ENCODE data around the gene ECI2.

ECI2 gene

GRCh38 chr6:4163408-4164116 lies 28.2 kb upstream of the ECI2 start:
- TF ChIP-seq CTCF (IDR thresholded peaks at IDR 0.05; ENCODE audit: insufficient read depth, low read depth, low read length, missing control alignments): no peak
- DNase-seq (ENCODE audit: low read depth): no peak
- H3K4me3 ChIP-seq (ENCODE audit: low read length): no peak overlapping the region

- no peak overlapping the region for H3K4me3 ChIP-seq (ENCODE audit: low read length)
- DNase-seq (ENCODE audit: low read depth): no peak
- no peak for TF ChIP-seq CTCF (IDR thresholded peaks at IDR 0.05; ENCODE audit: insufficient read depth, low read depth, low read length, missing control alignments)
These were observed 27.0 kb upstream of the ECI2 start for GRCh38 chr6:4162370-4162769.

- no peak for DNase-seq (ENCODE audit: low read depth)
- no peak overlapping the region for H3K4me3 ChIP-seq (ENCODE audit: low read length)
- TF ChIP-seq CTCF (IDR thresholded peaks at IDR 0.05; ENCODE audit: insufficient read depth, low read depth, low read length, missing control alignments): no peak
These were observed 24.1 kb upstream of the ECI2 start for GRCh38 chr6:4159491-4159890.

- DNase-seq (ENCODE audit: low read depth): no peak
- no peak for TF ChIP-seq CTCF (IDR thresholded peaks at IDR 0.05; ENCODE audit: insufficient read depth, low read depth, low read length, missing control alignments)
- no peak overlapping the region for H3K4me3 ChIP-seq (ENCODE audit: low read length)
These were observed 22.1 kb upstream of the ECI2 start for GRCh38 chr6:4157506-4157905.

GRCh38 chr6:4155848-4156466 lies 20.6 kb upstream of the ECI2 start:
- H3K4me3 ChIP-seq (ENCODE audit: low read length): no peak overlapping the region
- TF ChIP-seq CTCF (IDR thresholded peaks at IDR 0.05; ENCODE audit: insufficient read depth, low read depth, low read length, missing control alignments): peak; percentile 90
- DNase-seq (ENCODE audit: low read depth): peak; percentile 88

- TF ChIP-seq CTCF (IDR thresholded peaks at IDR 0.05; ENCODE audit: insufficient read depth, low read depth, low read length, missing control alignments): no peak
- no peak overlapping the region for H3K4me3 ChIP-seq (ENCODE audit: low read length)
- DNase-seq (ENCODE audit: low read depth): no peak
These were observed 18.2 kb upstream of the ECI2 start for GRCh38 chr6:4153514-4153985.

Data from epithelial cell of esophagus (primary cell).